DMS114 treated with DMSO at 0.1 percent for 48 hours (cell line): ENCODE data around the gene GPNMB.

Experiments used
- DNase-seq: peaks from one replicate; lab custom pipeline; 2025; ENCODE audit not compliant: unreplicated experiment; lab: John Stamatoyannopoulos, UW

The GPNMB gene

DNA sequence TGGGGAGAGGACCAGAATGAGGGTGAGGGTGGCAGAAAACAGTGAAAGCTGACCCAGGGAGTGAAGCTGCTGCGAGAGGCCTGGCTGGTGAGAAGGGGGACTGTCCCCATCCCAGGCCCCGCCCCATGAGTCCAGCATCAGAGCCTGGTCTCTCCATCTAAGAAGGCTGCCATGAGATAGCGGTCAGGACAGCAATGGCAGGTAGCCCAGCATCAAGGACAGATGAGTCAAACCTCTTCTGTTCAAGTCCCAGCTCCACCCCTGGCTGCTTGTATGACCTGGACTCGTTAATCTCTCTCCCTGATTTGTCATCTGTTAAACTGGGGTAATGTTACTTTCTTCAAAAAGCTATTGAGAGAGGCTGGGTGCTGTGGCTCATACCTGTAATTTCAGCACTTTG is 22.2 kb downstream of the GPNMB start:
- no peak for DNase-seq

DNA sequence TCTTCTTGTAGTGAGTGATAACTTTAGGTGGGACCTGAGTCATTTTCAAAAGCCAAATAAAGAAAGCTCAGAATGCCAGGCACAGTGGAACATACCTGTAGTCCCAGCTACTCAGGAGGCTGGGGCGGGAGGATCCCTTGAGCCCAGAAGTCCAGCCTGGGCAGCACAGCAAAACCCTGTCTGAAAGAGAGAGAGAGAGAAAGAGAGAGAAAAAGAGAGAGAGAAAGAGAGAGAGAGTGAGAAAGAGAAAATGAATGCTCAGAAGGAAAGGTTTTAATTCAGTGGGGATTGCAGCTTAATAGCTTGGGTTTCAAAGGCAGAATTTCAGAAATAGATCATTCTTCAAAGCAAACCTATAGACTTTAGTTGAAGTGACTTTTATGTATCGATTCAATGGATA is 25.7 kb downstream of the GPNMB start:
- DNase-seq, result no peak

DNA sequence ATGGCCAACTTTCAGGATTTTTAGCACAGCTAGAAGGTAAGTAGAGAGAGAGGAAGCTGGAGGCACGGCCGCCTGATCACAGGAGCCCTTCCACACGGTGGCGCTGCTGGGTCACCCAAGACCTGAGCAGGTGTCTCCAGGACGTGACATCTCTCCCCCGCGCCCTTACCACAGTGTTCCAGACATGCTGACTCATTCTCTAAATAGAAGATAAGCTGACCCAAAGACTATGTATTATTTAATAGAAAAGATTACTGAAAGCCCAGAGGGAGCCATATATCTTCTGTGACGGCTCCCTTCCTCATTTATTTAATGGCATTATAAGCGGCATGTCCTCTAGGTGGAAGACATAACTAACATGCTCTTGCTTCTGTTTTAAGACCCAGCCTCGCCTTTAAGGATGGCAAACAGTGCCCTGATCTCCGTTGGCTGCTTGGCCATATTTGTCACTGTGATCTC is 26.6 kb downstream of the GPNMB start:
- DNase-seq, result peak; percentile 56

DNA sequence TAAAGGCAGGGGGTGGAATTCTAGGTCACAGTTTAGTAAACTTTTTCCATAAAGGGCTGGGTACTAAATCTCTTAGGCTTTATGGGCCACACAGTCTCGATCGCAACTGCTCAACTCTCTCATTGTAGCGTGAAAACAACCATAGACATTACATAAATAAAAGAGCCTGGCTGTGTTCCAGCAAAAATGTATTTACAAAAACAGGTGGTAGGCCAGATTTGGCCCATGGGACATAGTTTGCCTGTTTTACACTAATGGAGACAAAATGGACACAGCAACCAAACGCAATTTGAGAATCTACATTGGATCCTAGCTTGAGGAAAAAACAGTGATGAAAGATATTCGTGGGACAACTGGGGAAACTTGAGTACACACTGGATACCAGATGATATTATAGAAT is 29.3 kb downstream of the GPNMB start:
- DNase-seq, result no peak

DNA sequence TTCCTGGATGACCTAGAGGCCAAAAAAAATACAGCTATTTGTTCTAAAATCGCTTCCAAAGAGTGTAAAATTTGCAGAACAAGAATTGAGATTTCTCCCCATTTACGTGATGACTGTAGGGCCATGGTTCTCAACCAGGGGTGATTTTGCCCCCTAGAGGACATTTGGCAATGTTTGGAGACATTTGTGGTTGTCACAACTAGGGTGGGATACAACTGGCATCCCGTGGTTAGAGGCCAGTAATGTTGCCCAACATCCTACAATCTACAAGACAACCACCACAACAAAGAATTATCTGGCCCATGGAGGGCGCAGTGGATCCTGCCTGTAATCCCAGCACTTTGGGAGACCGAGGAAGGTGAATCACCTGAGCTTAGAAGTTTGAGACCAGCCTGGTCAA is 29.8 kb downstream of the GPNMB start:
- DNase-seq, result no peak

DNA sequence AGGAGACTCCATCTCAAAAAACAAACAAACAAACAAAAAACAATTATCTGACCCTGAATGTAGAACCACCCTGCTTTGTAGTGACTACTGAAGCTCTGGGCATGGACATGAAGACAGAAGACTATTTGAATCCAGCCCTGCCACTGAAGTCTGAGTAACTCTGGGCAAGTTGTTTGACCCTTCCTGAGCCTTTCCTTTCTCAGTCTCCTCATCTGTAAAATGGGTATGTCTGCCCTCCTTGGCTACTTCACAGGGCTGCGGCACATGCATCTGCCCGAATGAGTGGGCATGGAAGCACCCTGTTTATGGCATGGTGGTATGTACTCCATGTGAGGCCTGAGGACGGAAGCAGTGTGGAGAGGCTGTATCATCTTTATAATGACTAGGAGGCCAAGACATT is 30.4 kb downstream of the GPNMB start:
- no peak for DNase-seq

DNA sequence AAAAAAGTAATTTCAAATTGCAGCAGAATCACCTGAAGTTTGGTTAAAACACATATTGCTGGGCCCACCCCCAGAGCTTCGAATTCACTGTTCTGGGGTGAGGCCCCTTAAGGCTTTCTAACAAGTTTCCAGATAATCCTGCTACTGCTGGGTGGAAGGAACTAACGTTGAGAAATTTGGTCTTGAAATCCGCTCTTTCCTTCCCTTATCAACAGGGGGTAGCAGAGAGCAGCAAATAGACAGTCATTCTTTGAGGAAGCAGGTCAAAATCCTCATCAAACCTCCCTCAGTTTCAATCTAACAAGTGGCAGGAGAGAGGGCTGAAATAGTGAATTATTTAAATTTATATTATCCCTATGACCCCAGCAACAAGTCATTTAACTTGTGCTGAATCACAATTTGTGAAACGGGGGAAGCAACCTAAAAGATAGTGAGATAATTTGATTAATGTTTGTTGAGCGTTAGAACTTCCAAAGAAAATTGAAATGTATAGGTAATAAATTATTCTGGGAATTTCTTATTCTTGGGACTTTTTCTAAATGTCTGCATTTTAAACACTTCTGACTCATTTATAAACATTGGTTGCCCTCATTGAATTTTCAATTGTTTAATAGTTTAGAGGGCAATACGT is 30.9 kb downstream of the GPNMB start:
- peak; percentile 83 for DNase-seq

DNA sequence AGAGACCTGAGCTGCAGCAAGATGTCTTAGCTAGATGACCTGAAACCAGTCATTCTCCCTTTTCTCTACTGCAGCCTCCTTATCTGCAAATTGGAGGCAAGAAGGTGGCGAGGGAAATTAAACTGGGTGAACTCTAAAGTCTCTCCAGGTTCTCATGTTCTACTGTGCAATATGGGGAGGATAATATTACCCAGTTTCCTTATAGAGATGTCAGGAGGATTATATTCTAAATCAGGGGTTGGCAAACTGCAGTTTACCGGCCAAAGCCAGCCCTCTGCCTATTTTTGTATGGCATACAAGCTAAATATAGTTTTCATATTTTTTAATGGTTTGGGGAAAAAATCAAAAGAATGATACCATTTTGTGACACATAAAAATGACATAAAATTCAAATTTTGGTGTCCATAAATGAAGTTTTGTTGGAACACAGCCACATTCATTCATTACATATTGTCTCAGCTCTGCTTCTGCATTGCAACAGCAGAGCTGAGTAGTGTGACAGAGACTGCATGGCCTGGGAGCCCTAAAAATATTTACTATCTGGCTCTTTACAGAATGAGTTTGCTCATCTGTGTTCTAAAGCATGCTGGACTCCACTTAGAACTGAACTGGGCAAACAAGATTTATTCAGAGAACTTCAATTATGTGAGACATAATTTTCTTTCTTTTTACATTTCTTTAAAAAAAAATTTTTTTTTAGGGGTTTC is 33.4 kb downstream of the GPNMB start:
- DNase-seq, result no peak

DNA sequence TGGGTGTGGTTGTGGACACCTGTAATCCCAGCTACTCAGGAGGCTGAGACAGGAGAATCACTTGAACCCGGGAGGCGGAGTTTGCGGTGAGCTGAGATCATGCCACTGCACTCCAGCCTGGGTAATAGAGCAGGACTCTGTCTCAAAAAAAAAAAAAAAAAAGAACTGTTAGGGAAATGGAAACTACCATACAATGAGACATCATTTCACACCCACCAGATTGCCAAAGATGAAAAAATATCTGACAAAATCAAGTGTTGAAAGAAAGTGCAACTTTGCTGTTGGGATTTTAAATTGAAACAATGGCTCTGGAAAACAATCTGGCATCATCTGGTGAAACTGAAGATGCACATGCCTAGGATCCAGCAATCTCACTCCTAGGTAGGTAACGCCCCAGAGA is 36.5 kb downstream of the GPNMB start:
- DNase-seq, result no peak

DNA sequence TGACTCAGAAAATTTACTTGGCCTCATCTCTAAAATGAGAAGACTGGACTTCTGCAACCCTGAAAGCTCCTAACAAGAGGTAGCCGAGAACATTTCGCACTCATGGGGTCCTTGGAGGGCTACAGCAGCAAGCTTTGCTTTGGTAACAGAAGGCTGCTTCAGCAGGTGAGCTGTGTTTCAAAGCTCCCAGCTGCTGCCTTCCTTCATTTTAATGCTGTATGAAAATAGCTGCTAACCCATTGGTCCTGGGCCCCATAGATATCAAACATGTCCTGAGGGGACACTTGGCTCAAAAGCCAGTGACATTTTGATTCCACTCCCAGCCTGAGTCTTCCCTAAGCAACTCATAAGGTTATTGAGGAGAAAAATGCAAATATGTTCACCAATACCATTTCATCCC is 38.3 kb downstream of the GPNMB start:
- DNase-seq, result no peak

DNA sequence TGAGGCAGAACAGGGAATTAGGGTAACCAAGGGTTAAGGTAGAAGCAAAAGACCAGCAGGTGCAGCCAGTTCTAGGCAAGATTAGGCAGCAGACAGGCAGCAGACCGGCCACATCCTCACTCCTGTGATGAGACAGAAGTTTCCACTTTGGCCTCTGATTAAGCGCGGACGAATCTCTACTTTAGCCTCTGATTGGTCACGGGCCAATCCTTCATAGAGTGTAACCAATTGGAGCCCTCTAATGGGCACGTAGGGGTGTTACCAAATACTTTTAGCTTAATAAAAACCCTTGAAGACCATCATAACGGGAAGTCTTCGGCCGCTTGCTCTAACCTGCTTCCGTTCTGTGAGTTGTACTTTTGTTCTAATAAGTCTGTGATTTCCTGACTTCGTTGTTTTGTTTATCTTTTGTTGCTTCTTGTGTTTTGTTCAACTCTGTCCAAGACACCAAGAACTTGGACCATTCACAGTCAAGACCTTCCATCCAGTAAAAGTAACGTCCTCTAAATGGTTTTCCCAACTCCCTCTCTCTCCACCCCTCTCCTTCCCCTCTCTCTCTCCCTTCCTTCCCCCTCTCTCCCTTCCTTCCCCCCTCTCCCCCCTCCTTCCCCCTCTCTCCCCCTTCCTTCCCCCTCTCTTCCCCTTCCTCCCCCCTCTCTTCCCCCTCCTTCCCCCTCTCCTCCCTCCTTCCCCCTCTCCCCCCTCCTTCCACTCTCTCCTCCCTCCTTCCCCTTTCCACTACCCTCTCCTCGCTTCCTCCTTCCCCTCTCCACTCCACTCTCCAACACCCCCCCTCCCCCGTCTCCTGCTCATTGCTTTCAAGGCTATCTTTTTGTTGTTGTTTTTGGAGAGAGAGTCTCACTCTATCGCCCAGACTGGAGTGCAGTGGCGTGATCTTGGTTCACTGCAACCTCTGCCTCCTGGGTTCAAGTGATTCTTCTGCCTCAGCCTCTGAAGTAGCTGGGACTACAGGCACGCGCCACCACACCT is 39.4 kb downstream of the GPNMB start:
- no peak for DNase-seq

DNA sequence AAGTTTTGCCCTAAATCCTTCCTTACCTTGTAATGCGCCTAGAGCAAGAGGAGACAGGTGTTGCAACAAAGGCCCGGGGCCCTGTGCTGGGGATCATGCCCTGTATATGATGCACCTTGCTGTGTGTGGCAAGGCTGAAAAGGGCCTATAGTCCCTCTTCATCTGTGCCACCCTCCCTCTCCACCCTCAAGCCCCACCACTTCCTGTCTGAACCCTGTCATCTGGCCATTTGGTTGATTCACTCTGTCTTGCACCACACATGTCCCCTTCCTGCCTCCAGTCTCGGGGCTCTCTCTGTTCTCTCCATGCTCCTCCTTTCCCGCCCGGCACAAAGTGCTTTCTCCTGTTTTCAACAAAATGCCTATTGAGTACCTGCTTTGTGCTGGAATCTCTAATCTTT is 41.0 kb downstream of the GPNMB start:
- no peak for DNase-seq

DNA sequence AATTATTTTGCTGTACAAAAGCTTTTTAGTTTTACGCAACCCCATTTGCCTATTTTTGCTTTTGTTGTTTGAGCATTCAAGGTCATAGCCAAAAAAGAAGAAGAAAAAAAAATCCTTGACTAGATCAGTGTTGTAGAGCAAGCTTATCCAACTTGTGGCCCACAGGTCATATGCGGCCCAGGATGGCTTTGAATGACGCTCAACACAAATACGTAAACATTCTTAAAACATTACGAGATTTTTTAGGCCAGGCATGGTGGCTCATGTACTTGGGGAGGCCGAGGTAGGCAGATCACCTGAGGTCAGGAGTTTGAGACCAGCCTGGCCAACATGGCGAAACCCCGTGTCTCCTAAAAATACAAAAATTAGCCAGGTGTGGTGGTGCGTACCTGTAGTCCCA is 44.4 kb downstream of the GPNMB start:
- no peak for DNase-seq

DNA sequence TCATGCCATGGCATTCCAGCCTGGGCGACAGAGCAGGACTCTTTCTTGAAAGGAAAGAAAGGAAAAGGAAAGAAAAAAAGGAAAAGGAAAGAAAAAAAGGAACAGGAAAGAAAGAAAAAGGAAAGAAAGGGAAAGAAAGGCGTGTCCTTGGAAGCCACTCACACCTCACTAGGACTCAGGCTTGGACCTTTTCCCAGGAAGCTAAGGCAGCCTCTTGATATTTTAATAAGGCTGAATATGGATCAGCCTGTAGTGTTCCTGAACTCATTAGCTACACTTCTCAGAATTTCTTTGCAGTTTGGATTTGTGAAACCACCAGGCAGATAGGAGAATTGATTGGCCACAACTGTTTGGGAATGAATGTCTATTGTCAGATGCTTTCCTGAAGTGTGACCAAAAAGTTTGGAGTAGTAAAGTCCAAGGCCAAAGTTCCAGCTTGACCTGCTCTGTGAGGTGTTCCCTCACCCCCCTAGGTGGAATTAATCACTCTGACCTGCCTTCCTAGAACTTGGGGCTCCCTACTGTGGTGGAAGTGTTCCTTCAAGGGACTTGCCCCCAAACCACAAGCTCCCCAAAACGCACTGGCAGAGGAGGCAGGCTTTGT is 45.5 kb downstream of the GPNMB start:
- DNase-seq, result no peak

DNA sequence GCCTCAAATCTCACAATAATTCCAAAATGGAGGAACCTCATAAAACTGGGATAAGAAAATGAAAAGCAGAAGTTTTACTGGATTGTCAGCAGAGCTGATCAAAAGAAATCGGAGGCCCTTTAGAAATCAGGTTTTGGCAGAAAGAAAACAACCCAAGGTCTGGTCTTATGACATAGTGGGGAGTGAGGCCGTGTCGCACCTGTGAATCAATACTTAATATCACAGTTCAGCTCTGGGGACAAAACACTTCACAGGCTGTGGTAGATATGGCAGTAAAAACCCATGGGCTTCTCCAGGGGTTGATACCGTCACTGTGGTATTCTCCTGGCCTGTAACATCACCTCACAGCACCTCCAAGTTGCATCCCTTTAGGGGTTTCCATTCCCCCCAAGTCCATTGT is 46.0 kb downstream of the GPNMB start:
- no peak for DNase-seq

DNA sequence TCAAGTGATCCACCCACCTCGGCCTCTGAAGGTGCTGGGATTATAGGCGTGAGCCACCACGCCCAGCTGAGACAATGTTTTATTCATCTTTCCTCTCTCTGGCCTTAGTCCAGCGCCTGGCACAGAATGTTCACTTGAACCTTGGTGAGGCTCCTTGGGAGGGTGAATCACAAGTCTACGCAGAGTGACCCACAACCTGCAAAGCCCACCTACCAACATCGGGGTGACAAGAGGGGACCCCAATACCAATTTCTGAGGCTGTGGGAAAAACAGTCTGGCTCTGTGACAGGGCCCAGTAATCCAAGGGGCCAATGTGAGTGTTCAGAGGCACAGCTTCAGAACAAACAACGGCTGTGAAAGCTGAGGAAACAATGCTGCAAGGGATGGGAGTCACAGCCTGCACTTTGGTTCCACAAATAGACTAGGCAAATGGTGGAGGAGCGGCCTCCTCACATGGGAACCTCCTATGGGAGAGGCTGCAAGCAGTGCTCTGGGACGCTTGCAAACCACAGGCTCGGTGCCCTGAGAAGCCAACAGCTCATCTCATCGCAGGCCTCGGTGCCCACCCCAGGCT is 47.0 kb downstream of the GPNMB start:
- no peak for DNase-seq

DNA sequence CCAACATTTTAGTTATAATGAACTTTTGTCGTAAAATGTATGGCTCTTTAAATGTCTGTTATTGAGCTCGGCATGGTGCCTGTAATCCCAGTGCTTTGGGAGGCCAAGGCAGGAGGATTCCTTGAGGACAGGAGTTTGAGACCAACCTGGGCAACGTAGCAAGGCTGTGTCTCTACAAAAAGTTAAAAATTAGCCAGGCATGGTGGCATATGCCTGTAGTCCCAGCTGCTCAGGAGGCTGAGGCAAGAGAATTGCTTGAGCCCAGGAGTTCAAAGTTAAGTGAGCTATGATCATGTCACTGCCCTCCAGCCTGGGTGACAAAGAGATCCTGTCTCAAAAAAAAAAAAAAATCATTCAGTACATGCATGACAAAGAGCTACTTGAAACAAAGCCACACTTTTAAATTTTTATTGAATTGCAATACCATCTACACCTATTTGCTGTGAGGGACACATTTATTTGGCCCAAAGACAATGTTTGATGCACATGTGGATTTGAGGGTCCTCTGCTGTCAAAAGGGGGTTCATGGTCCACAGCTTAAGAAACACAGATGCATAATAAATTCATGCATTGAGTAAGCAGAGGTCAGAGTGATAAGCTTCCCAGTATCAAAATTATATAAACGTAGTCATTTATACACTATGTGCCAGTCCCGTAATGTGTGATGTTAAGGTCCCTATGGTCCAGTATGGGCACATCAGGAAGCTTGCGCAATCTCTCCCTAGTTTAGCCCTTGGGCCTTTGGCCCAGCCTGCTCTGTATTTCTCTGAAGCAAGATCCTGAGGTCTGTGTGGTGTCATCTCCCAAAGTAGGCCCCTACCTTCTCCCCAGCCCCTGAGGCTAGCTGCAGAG is 48.2 kb downstream of the GPNMB start:
- no peak for DNase-seq

DNA sequence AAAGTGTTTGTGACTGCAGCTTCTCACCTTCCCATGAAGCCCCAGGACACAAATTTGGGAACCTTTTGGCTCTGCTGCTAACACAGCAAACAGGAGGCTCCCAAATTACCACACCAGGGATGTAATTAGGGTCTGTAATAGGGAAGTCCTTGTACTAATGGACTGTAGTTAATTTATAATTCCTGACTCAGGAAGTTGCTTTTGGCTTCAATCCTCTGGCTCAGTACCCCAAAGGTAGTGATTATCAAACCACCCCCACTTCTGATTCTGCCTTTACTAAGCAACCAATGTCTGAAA is 48.8 kb downstream of the GPNMB start:
- no peak for DNase-seq

DNA sequence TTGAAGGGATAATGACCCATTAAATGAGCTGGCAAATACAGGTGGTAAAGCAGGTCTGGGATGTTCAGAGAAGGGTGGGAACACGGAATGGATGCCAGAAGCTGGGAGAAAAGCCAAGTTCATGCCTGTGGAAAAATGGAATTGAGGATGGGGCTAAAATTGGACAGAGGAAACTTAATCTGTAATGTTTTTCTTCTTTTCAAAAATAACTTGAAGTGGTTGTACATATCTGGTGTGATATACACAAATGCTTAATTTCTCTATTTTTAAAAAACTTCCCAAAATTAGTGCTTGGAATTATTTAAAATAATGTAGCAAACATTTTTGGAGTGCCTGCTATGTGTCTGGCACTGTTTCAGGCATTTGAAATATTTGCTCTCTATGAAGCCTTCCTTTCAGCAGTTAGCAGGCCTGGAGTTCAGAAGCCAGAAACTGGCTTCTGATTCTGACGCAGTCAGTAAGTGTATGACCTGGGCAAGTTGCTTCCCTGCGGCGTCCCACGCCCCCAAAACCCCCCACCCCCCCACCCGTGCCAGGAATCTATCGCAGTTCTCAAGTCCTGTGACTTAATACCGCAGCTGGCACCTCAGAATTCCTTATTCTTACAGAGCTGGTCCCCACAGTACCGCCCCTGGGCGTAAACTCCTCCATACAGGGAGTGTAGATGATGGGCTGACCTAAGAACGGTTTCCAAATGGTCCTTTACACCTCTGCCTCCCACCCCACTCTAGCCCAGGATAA is 51.7 kb downstream of the GPNMB start:
- DNase-seq, result peak; percentile 60
